ENCODE measurements around the gene SBNO1. TPM values are rescaled to one million over a fixed set of nuclear protein-coding genes. Genes with fewer than 3 reads are reported as not detected.
"Not testable (repeated sequence)": the region's sequence is repeated elsewhere in the genome, so short reads cannot be mapped to it uniquely, and the experiment has no call there.

Gene SBNO1
- 17.3 and 21.6 TPM in 2 replicates for polyA plus RNA-seq (2014; cell fraction: cytosol; rRNA removed)
- polyA plus RNA-seq (2014; cell fraction: nucleus; rRNA removed): 10.0 and 13.6 TPM in 2 replicates

GRCh38 chr12:123364532-123365024 is at the start of gene SBNO1:
TSS of gene SBNO1 (minus strand) at chr12:123364847. CDS start at chr12:123350441, 14,406 bp downstream.
- DNase-seq (ENCODE audit: low spot score): peak; percentile 89

- DNase-seq (ENCODE audit: low spot score): no peak
Observed at GRCh38 chr12:123410041-123410412, 45.4 kb upstream of the SBNO1 start.

GRCh38 chr12:123409284-123410040 is 44.8 kb upstream of the SBNO1 start:
- not testable (repeated sequence) for DNase-seq (ENCODE audit: low spot score)

GRCh38 chr12:123408619-123409018 is 44.0 kb upstream of the SBNO1 start:
- not testable (repeated sequence) for DNase-seq (ENCODE audit: low spot score)

- DNase-seq (ENCODE audit: low spot score): not testable (repeated sequence)
Observed at GRCh38 chr12:123407934-123408333, 43.3 kb upstream of the SBNO1 start.

GRCh38 chr12:123407269-123407668 is 42.6 kb upstream of the SBNO1 start:
- not testable (repeated sequence) for DNase-seq (ENCODE audit: low spot score)

GRCh38 chr12:123404581-123404980 is 39.9 kb upstream of the SBNO1 start:
- no peak for DNase-seq (ENCODE audit: low spot score)

GRCh38 chr12:123401753-123402683 is 37.4 kb upstream of the SBNO1 start:
- no peak for DNase-seq (ENCODE audit: low spot score)

GRCh38 chr12:123399255-123399617 is 34.6 kb upstream of the SBNO1 start:
- DNase-seq (ENCODE audit: low spot score): no peak

GRCh38 chr12:123398550-123399254 is 34.1 kb upstream of the SBNO1 start:
- DNase-seq (ENCODE audit: low spot score): no peak

- DNase-seq (ENCODE audit: low spot score): no peak
Observed at GRCh38 chr12:123398177-123398549, 33.5 kb upstream of the SBNO1 start.

GRCh38 chr12:123397400-123397799 is 32.8 kb upstream of the SBNO1 start:
- no peak for DNase-seq (ENCODE audit: low spot score)

- DNase-seq (ENCODE audit: low spot score): no peak
Observed at GRCh38 chr12:123396954-123397353, 32.3 kb upstream of the SBNO1 start.

- DNase-seq (ENCODE audit: low spot score): no peak
Observed at GRCh38 chr12:123396543-123396942, 31.9 kb upstream of the SBNO1 start.

- DNase-seq (ENCODE audit: low spot score): no peak
Observed at GRCh38 chr12:123395236-123395635, 30.6 kb upstream of the SBNO1 start.

GRCh38 chr12:123393747-123394146 is 29.1 kb upstream of the SBNO1 start:
- DNase-seq (ENCODE audit: low spot score): no peak

- no peak for DNase-seq (ENCODE audit: low spot score)
Observed at GRCh38 chr12:123391546-123392343, 27.1 kb upstream of the SBNO1 start.

- DNase-seq (ENCODE audit: low spot score): no peak
Observed at GRCh38 chr12:123390498-123391426, 26.1 kb upstream of the SBNO1 start.

GRCh38 chr12:123389560-123390351 is 25.1 kb upstream of the SBNO1 start:
- peak; percentile 38 for DNase-seq (ENCODE audit: low spot score)
